HG02571 (cell line): Measurements from ENCODE around the gene CACYBP.
"Not testable (repeated sequence)": the region's sequence is repeated elsewhere in the genome, so short reads cannot be mapped to it uniquely, and the experiment has no call there.

Experiments
- ATAC-seq: cut with Tn5 transposase; IDR thresholded peaks from one replicate; pipeline ENCODE4 v1.9.1; 2021; ENCODE audit warnings: mild to moderate bottlenecking, moderate library complexity; ENCODE audit not compliant: unreplicated experiment

The CACYBP gene

GRCh38 chr1:175005085-175005783 is 5.5 kb downstream of the CACYBP start:
- ATAC-seq: no peak

DNA sequence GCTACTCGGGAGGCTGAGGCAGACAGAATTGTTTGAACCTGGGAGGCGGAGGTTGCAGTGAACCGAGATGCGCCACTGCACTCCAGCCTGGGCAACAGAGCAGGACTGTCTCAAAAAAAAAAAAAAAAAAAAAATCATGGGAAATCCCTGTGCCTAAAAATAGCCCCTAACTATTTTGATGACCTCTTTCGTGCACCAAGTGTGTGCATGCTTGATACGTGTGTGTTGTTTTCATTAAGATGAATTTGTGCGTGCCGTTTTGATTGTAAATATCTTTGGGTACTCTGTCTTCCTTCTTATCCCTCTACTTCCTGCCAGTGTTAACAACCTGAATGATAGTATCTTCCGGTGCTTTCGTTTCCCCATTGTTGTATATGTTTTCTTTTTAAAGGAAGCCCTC is 9.8 kb downstream of the CACYBP start:
- ATAC-seq: no peak

DNA sequence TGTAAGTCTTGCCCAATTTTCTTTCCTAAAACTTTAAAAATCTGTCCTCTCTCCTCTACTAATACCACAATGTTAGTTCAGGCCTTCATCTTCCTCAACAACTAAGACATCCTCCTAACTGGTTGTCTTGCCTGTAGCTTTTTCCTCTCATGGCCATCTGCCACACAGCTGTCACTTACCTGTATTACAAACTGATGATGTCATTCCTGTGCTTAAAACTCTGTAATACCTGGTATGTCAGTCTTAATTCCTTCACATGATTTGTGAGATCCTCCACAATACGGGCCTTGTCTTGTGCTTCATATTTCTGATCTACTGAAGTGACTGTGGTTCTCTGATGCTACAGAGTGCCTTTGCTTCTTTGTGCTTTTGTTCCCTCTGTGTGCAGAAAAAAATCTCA is 13.7 kb downstream of the CACYBP start:
- ATAC-seq: no peak

DNA sequence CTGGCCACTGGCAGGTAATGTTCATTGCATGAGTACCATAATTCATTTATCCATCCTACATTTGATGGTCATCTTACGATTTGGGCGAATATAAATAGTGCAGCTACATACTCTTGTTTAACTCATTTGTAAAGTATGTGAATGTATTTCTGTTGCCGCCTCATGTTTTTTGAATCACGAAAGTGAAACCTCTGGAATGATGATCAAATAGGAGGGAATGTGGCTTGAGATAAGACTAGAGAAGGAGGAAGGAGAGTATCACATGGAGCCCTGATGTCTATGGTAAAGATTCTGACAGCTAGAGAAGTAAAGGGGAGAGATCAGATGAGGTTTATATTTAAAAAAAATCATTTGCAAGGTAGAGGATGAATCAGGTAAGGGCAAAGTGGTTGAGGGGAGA is 15.5 kb downstream of the CACYBP start:
- ATAC-seq: no peak

DNA sequence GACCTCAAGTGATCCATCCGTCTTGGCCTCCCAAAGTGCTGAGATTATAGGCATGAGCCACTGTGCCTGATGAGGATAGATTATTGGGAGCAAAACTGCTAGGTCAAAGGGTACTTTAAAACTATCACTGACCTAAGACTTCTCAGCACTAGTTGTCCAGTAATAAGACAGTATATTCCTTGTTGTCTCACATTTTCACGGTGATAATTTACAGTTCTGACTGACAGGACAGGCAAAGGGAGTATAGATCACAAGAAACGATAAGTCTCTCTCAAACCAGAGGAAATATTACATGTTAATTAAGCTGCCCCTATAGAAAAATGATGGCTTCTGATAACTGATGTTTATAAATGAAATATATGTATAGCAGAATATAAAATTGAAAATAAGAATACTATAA is 19.8 kb downstream of the CACYBP start:
- ATAC-seq: no peak

DNA sequence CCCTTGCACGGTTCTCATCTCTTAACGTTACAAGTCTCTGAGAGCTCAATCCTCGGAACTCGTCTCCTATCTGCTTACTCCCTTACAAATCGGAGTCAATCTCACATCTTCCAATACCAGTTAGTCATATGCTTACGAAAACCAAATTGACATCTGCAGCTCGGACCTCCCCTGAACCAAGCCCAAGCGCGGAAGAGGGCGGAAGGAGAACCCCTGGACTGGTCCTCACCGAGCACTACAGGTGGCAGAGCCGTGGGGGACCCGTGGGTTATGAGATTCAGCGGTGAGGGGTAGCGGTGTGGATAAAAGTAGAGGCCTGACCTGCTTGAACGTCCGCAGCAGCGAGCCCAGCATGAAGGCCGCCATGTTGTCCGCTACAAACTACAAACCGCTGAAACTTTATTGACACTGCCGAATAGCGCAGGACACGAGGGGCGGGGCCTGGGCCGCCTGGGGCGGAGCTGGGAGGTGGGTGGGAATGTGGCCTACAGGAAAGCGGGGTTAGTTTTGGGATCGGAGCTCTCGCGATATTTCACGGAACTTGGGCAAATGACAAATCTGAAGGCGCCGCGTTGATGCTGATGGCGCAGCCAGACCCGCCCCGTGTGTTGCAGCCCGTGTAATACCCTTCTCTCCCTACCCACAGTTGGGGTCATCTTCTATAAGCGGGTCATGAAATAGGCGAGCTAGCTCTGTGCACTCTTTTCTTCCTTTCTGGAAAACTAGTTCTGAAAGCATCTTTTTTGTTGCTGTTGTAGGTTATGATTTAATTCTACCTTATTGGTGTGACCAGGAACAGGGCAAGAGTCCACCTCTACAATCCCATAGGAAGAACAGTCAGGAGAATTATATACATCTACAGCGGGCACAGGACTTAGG is 23.5 kb downstream of the CACYBP start, which contains the start of gene MRPS14:
Gene MRPS14, minus strand, starts transcription at position 383 of the 879 bp plus-strand sequence. Its CDS starts 17 bp downstream, at position 366.
- peak; percentile 83 for ATAC-seq

- ATAC-seq: not testable (repeated sequence)
Measured at GRCh38 chr1:175023922-175024242, 24.1 kb downstream of the CACYBP start.

DNA sequence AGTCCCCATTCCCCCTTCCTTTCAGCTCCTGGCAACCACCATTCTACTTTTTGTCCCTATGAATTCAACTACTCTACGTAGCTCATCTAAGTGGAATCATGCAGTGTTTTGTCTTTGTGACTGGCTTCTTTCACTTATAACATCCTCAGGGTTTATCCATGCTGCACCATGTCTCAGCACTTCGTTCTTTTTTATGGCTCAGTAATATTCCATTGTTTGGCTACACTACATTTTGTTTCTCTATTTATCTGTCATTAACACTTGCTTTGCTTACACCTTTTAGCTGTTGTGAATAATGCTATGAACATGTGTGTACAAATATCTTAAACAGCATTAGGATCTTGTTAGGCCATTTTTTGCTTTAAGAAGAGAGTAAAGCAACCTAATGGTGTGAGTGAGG is 25.0 kb downstream of the CACYBP start:
- ATAC-seq: no peak

DNA sequence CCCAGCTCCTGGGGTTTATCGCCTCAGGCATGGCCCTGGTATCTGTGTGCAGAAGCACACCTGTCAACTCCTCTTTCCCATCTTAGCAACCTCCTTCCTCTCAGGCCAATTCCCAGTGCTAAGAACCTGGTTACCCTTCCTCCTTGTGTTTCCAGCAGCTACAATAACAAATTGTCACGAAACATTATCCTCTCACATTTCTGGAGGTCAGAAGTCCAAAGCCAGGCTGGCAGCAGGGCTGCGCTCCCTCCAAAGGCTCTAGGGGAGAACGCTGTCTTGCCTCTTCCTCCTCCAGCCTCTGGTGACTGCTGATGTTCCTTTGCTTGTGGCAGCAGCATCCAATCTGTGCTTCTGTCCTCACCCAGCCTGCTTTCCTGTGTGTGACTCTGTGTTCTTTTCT is 34.2 kb downstream of the CACYBP start:
- no peak for ATAC-seq

DNA sequence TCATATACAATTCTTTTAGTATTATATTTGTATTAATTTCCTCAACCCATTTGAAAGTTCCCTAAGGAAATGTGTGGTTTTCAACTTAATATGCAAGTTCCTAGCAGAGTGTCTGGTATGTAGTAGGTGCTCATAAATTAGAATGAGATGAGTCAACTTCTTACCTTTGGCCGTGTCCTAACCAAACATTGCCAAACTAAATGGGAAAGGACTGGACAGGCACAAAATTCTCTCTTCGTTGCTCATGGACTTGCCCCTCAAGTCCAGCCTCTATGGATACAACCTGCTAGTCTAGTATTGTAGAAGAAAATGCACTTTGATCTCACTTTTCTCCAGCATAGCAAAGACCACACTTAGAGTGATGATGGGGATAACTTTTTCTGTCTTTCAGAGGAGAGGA is 35.0 kb downstream of the CACYBP start:
- no peak for ATAC-seq

- no peak for ATAC-seq
Measured at GRCh38 chr1:175035865-175036264, 36.1 kb downstream of the CACYBP start.

DNA sequence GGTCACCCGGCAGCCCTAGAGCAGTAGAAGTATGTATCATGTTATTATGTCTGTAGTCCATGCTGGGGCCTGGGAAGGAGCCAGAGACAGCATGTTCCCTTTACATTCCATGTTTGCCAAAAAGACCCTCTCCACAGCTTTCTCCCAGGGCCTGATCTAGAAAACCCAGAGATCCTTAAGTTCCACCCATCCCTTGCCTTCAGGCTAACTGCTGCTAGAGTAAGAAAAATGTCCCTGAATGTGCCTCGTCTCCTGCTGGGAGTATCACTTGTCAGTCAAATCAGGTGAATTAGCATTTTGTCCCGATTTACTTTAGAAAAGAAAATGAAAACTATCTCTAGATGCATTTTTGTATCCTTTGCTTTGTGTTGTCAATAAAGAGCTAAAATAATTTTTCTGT is 36.7 kb downstream of the CACYBP start:
- ATAC-seq: no peak

GRCh38 chr1:175037416-175037815 is 37.7 kb downstream of the CACYBP start:
- no peak for ATAC-seq

DNA sequence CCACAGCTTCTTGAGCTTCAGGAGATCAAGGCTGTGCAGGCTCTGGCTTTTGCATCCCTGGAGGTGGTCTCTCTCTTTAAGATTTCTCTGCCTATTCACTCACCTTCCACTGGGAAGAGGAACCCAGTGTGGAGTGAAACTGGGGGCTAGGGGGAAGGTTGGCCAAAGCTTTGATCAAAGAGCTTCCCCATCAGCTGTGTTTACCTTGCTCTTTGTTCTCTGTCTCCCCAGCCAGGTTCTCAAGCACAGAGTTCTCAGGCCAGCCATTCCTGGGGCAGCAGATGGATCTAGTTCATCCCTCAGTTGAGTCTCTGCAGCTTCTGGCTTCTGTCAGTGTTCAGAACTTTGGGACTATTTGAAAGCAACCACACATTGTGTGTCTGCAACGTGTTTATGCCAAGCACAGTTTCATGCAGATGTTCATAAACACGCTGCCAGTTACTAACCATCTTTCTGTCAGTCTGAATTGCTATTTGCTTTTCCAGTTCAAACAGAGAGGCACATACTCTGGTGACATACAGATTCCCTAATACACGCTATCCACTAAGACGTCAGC is 40.7 kb downstream of the CACYBP start:
- ATAC-seq: no peak

GRCh38 chr1:175042650-175043049 is 42.9 kb downstream of the CACYBP start:
- ATAC-seq: no peak

DNA sequence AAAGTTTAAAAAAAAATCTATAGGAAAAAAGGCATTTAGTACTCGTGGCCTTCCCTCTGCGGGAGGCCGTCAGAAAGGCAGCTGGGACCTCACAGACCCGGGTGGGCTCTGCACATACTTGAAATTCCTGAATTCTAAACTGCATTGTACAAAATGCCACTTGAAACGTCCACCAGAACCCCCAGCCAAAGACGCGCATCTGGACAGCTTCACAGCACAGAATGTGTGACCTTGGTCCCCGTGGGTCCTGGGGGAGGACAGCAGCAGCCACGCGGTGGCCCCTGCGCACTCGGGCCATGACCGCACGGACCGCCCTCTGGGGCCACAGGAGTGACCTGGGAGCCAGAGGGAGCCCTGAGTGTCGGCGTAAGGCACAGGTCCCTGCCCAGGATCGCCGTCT is 44.1 kb downstream of the CACYBP start:
- no peak for ATAC-seq

GRCh38 chr1:175044591-175044990 is 44.8 kb downstream of the CACYBP start:
- ATAC-seq: not testable (repeated sequence)

DNA sequence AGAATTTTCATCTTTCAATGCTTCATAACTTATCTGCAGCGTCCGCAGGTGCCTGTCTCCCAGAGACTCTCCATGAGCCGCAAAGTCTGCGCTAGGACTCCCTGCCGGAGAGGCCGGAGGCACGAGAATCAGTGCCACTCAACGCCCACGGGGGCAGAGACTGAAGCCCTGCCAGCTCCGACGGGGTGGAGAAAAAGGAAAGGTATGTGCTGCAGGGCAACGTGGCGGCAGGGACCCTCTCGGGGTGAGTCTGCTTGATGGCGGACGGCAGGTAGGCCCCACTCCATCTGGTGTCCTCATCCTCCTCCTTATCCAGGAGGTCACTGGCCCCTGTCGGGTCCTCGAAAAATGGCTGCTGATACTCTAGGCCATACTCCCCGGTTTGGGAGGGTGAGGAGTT is 45.4 kb downstream of the CACYBP start:
- ATAC-seq: no peak

GRCh38 chr1:175045519-175045918 is 45.8 kb downstream of the CACYBP start:
- no peak for ATAC-seq

GRCh38 chr1:175050992-175051391 is 51.2 kb downstream of the CACYBP start:
- no peak for ATAC-seq

- no peak for ATAC-seq
Measured at GRCh38 chr1:175054736-175055135, 55.0 kb downstream of the CACYBP start.
